T-cell (primary cell): ENCODE results near the gene NPC1L1. TPM values are rescaled to one million over a fixed set of nuclear protein-coding genes. Genes with fewer than 3 reads are reported as not detected.

Source experiments
- ATAC-seq, 4 experiments: fragments of 200-7000 bp in 3 of 4; fragments of 150-1000 bp in 1 of 4; cut with Tn5 transposase; replicated peaks in 1 of 4; 1 replicate in 3 of 4; 2 replicates in 1 of 4; pipeline ENCODE4 v1.10.0; 2021; ENCODE audit warnings: moderate library complexity in 3 of 4, mild to moderate bottlenecking in 2 of 4, moderate number of reproducible peaks in 1 of 4
- CTCF ChIA-PET, 2 donors: fragments of 300-600 bp; sonication (Branson Sonifier 250); formaldehyde crosslinking; loops; one replicate each; lab custom pipeline; 2022; ENCODE audit warnings: antibody characterized with exemption in 2 of 2; lab: Charles Lee
- POLR2A ChIA-PET, 2 donors: fragments of 300-600 bp; sonication (Branson Sonifier 250); formaldehyde crosslinking; loops; one replicate each; lab custom pipeline; 2022; ENCODE audit warnings: antibody characterized with exemption in 2 of 2; lab: Charles Lee
- DNase-seq, 35 experiments: peaks; one replicate each; pipeline versions ENCODE4 v3.0.0 to v3.0.0-alpha.2; 2013 to 2023
- H3K27ac ChIP-seq: one replicate; pipeline ENCODE4 v1.5.1; 2013; ENCODE audit warnings: low read length
- H3K27me3 ChIP-seq, 2 experiments: replicated peaks in 1 of 2; 1 replicate in 1 of 2; 2 replicates in 1 of 2; pipeline versions ENCODE4 v1.6.1 to v1.7.0; 2013; ENCODE audit warnings: low read length in 1 of 2, mixed read lengths in 1 of 2; ENCODE audit not compliant: control insufficient read depth in 2 of 2, insufficient read depth in 2 of 2; ENCODE audit errors: extremely low read depth in 1 of 2
- H3K36me3 ChIP-seq, 2 donors: 1 replicate in 1 of 2; 2 replicates in 1 of 2; pipeline versions ENCODE4 v1.6.1 to v1.7.0; 2013; ENCODE audit warnings: low read length in 1 of 2; ENCODE audit not compliant: control insufficient read depth in 2 of 2, insufficient read depth in 1 of 2; ENCODE audit errors: extremely low read depth in 1 of 2
- H3K4me1 ChIP-seq, 2 experiments: 1 replicate in 1 of 2; 2 replicates in 1 of 2; pipeline versions ENCODE4 v1.6.1 to v1.7.0; 2013; ENCODE audit warnings: low read length in 2 of 2, mixed read lengths in 1 of 2; ENCODE audit not compliant: insufficient read depth in 2 of 2, control insufficient read depth in 1 of 2; ENCODE audit errors: extremely low read depth in 1 of 2
- H3K4me3 ChIP-seq, 2 donors: 1 replicate in 1 of 2; 2 replicates in 1 of 2; pipeline versions ENCODE4 v1.5.1 to v1.7.0; 2013; ENCODE audit warnings: mild to moderate bottlenecking in 2 of 2, low read length in 1 of 2, moderate library complexity in 1 of 2; ENCODE audit not compliant: control insufficient read depth in 1 of 2; ENCODE audit errors: extremely low read depth in 1 of 2
- H3K9me3 ChIP-seq: 2 replicates; pipeline ENCODE4 v1.7.0; 2013
- H3K27ac Mint-ChIP-seq, 2 donors: one replicate each; pipeline ENCODE4 v1.8.0; 2020 to 2021; ENCODE audit warnings: mild to moderate bottlenecking in 2 of 2, mixed read lengths in 2 of 2
- H3K27me3 Mint-ChIP-seq, 2 donors: one replicate each; pipeline ENCODE4 v1.8.0; 2021 to 2022; ENCODE audit warnings: mixed read lengths in 2 of 2
- H3K36me3 Mint-ChIP-seq: one replicate; pipeline ENCODE4 v1.8.0; 2021; ENCODE audit warnings: mixed read lengths
- H3K4me1 Mint-ChIP-seq, 3 donors: one replicate each; pipeline ENCODE4 v1.8.0; 2020 to 2022; ENCODE audit warnings: mixed read lengths in 3 of 3, mild to moderate bottlenecking in 1 of 3
- H3K4me3 Mint-ChIP-seq, 3 donors: one replicate each; pipeline ENCODE4 v1.8.0; 2020 to 2022; ENCODE audit warnings: mild to moderate bottlenecking in 3 of 3, mixed read lengths in 3 of 3, moderate library complexity in 3 of 3
- H3K9me3 Mint-ChIP-seq, 3 donors: one replicate each; pipeline ENCODE4 v1.8.0; 2020 to 2022; ENCODE audit warnings: mixed read lengths in 3 of 3
- WGBS: methylation state at CpG from one replicate; pipeline ENCODE4 v1.1.5; 2013; ENCODE audit warnings: missing lambda C conversion rate; ENCODE audit not compliant: insufficient coverage; 5-methylcytosine and 5-hydroxymethylcytosine counted together
- total RNA-seq, 35 experiments: library from RNA in 6 of 35; stranded (reverse) in 6 of 35; fragments of 120-200 nt in 1 of 35; gene quantifications; one replicate each; pipeline versions ENCODE4 v1.2.1 to v1.2.4 and lab custom pipeline; 2013 to 2026

The NPC1L1 gene
- total RNA-seq, 5 donors from 2014 or later (not counting 1 experiment from before 2014, with no cell fraction given), result 0.06 to 0.50 (median 0.10) TPM; not detected in 1

DNA sequence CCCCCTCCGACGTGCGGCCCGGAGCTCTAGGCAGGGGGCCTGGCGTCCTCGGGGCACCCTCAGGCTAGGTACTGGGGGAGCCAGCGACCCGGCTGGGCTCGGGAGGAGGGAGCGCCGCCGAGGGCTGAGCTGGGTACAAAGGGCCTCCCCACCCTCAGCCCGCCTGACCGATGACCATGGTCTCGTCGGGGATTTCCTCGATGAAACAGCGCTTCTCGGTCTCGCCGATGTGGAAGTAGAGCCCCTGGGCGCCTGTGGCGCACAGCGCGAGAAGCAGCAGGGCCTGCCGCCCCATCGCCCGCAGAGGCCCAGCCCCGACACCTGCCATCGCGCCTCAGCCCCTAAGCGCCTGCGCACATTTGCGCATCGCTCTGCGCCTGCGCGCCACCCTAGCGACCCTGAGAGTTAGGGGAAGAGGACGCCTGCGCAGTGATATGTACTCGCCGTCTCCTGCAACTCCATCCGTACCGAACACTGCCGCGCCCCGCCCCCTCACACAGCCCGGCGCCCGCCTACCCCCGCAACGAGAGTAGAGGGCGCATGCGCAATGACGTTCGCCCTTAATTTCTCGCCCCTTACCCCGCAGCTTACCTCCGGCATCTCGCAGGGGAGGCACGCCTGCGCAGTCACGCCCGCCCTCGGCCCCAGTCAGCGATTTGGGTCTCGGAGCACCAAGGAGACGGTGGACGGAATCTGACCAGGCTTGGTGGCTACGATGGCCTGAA is 40.9 kb upstream of the NPC1L1 start, which contains the start of gene TMED4:
Gene TMED4, minus strand, starts transcription at position 353 of the 725 bp plus-strand sequence. Its CDS starts 25 bp downstream, at position 328.
- H3K9me3 Mint-ChIP-seq, result no peaks in the 10 kb centered on the region
- CTCF ChIA-PET, result interaction anchor here (0.6 to 1.4 kb wide), 7 partner anchors 8 to 553 kb away, joined by 3 to 6 read pairs (median 3); partner anchors contain the start of genes DDX56 (in 1 of the 2) and OGDH (in 1 of the 2)
- ATAC-seq, result peak; percentile 84 to 90 (median 87)

DNA sequence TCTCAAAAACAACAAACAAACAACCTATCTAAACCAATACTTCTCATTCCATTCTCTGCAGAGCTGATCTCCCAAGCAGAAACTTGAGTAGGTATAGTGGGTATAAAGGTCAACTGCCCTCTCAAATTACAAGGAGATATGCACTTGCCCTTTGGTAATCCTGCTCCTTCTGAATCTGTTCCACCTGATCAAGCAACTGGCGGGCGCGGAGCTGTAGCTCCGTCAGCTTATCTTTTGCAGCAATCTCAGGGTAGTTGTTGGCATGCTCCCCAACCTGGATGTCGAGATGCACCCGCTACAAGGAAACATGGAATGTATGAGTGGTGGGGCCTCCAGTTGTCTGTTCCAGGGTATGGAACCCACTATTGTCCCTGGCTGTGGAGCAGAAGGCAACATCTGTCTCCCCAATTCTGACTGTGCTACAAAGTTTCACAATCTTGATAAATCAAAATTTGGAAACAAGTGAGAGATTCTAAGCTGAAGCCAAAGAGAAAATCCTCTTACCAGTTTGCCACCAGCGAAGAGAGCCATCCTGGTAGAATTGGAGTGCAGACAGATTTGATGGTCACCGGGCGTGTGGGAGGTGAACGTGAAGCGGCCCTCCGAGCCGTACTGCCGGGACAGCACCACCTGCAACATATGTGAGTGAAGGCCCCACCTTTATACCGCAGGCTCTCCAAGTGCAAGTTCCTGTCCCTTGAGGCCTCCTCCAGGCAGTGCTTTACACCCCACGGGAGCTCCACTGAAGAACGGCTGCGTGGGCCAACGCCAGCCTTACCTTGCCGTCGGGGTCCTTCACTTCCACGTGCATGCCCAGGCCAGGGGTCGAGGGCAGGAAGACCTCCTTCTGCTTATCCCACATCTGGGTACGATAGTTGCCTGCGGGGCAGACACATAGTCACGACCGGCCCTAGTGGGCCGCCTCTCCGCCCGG is 40.1 kb upstream of the NPC1L1 start:
- ChIA-PET POLR2A (interaction anchor here (0.5 to 2.2 kb wide), 6 partner anchors 9 to 153 kb away, joined by 3 to 15 read pairs (median 4); partner anchors contain the start of gene OGDH (in 1 of the 2)), CTCF (interaction anchor here in 1 of 2 donors (0.8 kb wide), 1 partner anchor 341 kb away, joined by 6 read pairs; no protein-coding TSS in a partner anchor)
- DNase-seq (peak in 34 of 35 experiments; percentile 20 to 69 (median 38)), ATAC-seq (peak; percentile 35 to 56 (median 43))
- Histone ChIP-seq H3K36me3 (peaks cover 2 to 36% of the 10 kb centered on the region in 2 donors), H3K4me3 (peak overlapping the region; percentile 45 to 64), H3K9me3 (no peaks in the 10 kb centered on the region), H3K4me1 (peaks cover 10 to 28% of the 10 kb centered on the region in 2 experiments), H3K27ac (peak overlapping the region; percentile 77), H3K27me3 (no peaks in the 10 kb centered on the region)
- 13% methylated on average over 29 of the region's 30 CpGs for WGBS
- Mint-ChIP-seq H3K36me3 (peaks cover 20% of the 10 kb centered on the region), H3K27me3 (no peaks in the 10 kb centered on the region), H3K27ac (peak overlapping the region; percentile 95 to 97), H3K4me3 (peak overlapping the region; percentile 90), H3K4me1 (peaks cover 31 to 43% (median 41%) of the 10 kb centered on the region in 3 donors), H3K9me3 (no peaks in the 10 kb centered on the region)

More for the DNA sequence above, 40.9 kb upstream of the NPC1L1 start, which contains the start of gene TMED4:
- Histone ChIP-seq H3K9me3 (no peaks in the 10 kb centered on the region), H3K4me1 (peaks cover 10 to 28% of the 10 kb centered on the region in 2 experiments), H3K36me3 (peaks cover 2 to 30% of the 10 kb centered on the region in 2 donors), H3K27me3 (no peaks in the 10 kb centered on the region), H3K27ac (peak within 1 kb of the TSS; percentile 89), H3K4me3 (peak within 1 kb of the TSS; percentile 64 to 70)
- H3K4me3 Mint-ChIP-seq, result peak within 1 kb of the TSS; percentile 90
- peaks cover 31 to 42% (median 40%) of the 10 kb centered on the region in 3 donors for H3K4me1 Mint-ChIP-seq
- DNase-seq, result peak; percentile 100
- peak within 1 kb of the TSS; percentile 95 to 97 for H3K27ac Mint-ChIP-seq
- under 1% methylated on average over 69 of the region's 71 CpGs for WGBS
- H3K36me3 Mint-ChIP-seq, result peaks cover 20% of the 10 kb centered on the region
- H3K27me3 Mint-ChIP-seq, result no peaks in the 10 kb centered on the region
- POLR2A ChIA-PET, result interaction anchor here (0.6 to 2.2 kb wide), 10 partner anchors 8 to 273 kb away, joined by 3 to 15 read pairs (median 4); partner anchors contain the start of genes DDX56 (in 1 of the 2), H2AZ2 (in 1 of the 2) and OGDH (in 1 of the 2)

DNA sequence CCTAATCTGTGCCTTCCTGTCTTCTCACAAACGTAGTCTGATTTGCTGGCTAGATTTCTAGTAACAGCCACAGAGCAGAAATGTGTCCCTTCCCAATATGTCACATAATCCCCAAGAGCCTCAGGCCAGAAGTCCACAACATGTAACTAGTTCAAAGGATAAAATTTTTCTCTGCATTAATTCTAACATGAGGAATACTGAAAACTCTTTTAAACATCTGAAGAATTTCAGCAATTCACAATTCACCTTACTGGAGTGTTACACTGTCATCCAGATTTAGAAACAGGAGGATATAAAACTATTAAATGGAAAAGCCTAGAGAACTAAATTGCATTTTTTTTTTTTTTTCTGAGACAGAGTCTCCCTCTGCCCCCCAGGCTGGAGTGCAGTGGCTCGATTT is 35.1 kb upstream of the NPC1L1 start:
- Mint-ChIP-seq H3K27me3 (no peaks in the 10 kb centered on the region), H3K4me3 (peak overlapping the region in 2 of 3 donors; percentile 13 to 62), H3K36me3 (peaks cover 40% of the 10 kb centered on the region), H3K27ac (peak overlapping the region; percentile 23 to 70), H3K9me3 (no peaks in the 10 kb centered on the region), H3K4me1 (peaks cover 50 to 71% (median 66%) of the 10 kb centered on the region in 3 donors)
- ChIA-PET CTCF (no interaction called here), POLR2A (interaction anchor here in 1 of 2 donors (0.7 kb wide), 1 partner anchor 87 kb away, joined by 6 read pairs; no protein-coding TSS in a partner anchor)
- ATAC-seq (no peak), DNase-seq (no peak)
- Histone ChIP-seq H3K27ac (no peak overlapping the region), H3K9me3 (no peaks in the 10 kb centered on the region), H3K36me3 (peaks cover 7 to 55% of the 10 kb centered on the region in 2 donors), H3K4me3 (no peak overlapping the region), H3K4me1 (peaks cover 18 to 42% of the 10 kb centered on the region in 2 experiments), H3K27me3 (no peaks in the 10 kb centered on the region)
- WGBS, result 75% methylated on average over 1 of the region's 2 CpGs

GRCh38 chr7:44575054-44575453 is 33.9 kb upstream of the NPC1L1 start:
- ATAC-seq (no peak), DNase-seq (no peak)
- peaks cover 42% of the 10 kb centered on the region for H3K36me3 Mint-ChIP-seq
- Histone ChIP-seq H3K27ac (no peak overlapping the region), H3K9me3 (no peaks in the 10 kb centered on the region), H3K4me3 (no peak overlapping the region), H3K36me3 (peaks cover 13 to 58% of the 10 kb centered on the region in 2 donors), H3K4me1 (peaks cover 10 to 30% of the 10 kb centered on the region in 2 experiments), H3K27me3 (no peaks in the 10 kb centered on the region)
- H3K4me3 Mint-ChIP-seq, result peak overlapping the region; percentile 93 to 99 (median 97)
- H3K9me3 Mint-ChIP-seq, result no peaks in the 10 kb centered on the region
- H3K27ac Mint-ChIP-seq, result peak overlapping the region; percentile 81 to 98
- CTCF ChIA-PET, result interaction anchor here in 1 of 2 donors (1.3 kb wide), 1 partner anchor 10 kb away, joined by 3 read pairs; no protein-coding TSS in a partner anchor
- POLR2A ChIA-PET, result interaction anchor here (0.6 to 1.6 kb wide), 3 partner anchors 10 to 491 kb away, joined by 4 to 6 read pairs (median 4); no protein-coding TSS in a partner anchor
- H3K27me3 Mint-ChIP-seq, result no peaks in the 10 kb centered on the region
- peaks cover 39 to 60% (median 57%) of the 10 kb centered on the region in 3 donors for H3K4me1 Mint-ChIP-seq

GRCh38 chr7:44574287-44574872 is 33.2 kb upstream of the NPC1L1 start:
- peaks cover 41% of the 10 kb centered on the region for H3K36me3 Mint-ChIP-seq
- peak overlapping the region; percentile 84 for H3K27ac ChIP-seq
- ChIA-PET POLR2A (interaction anchor here (0.5 to 1.8 kb wide), 11 partner anchors 8 to 536 kb away, joined by 3 to 8 read pairs (median 4); partner anchors contain the start of genes H2AZ2 (in 1 of the 2) and NUDCD3 (in 1 of the 2)), CTCF (interaction anchor here (0.6 to 1.4 kb wide), 5 partner anchors 8 to 349 kb away, joined by 3 to 11 read pairs (median 5); partner anchors contain the start of gene TMED4 (in 1 of the 2))
- H3K4me3 Mint-ChIP-seq, result peak overlapping the region; percentile 93 to 99 (median 97)
- no peaks in the 10 kb centered on the region for H3K27me3 Mint-ChIP-seq
- peaks cover 13 to 58% of the 10 kb centered on the region in 2 donors for H3K36me3 ChIP-seq
- peaks cover 10 to 28% of the 10 kb centered on the region in 2 experiments for H3K4me1 ChIP-seq
- no peak for ATAC-seq
- WGBS, result 9% methylated on average over 7 of the region's 18 CpGs
- no peaks in the 10 kb centered on the region for H3K9me3 ChIP-seq
- no peaks in the 10 kb centered on the region for H3K9me3 Mint-ChIP-seq
- peak overlapping the region; percentile 80 to 93 for H3K4me3 ChIP-seq
- H3K27ac Mint-ChIP-seq, result peak overlapping the region; percentile 97 to 98
- DNase-seq, result peak in 3 of 35 experiments; percentile 6 to 12 (median 9)
- H3K27me3 ChIP-seq, result no peaks in the 10 kb centered on the region
- H3K4me1 Mint-ChIP-seq, result peaks cover 34 to 53% (median 50%) of the 10 kb centered on the region in 3 donors
